PFSK-1 (cell line): ENCODE measurements around the gene TAF4.

Experiments used
- FOXP2 ChIP-seq: optimal IDR thresholded peaks from 2 replicates; pipeline ENCODE3; 2011; ENCODE audit warnings: borderline replicate concordance, control low read depth, inconsistent platforms; ENCODE audit not compliant: insufficient read depth; ENCODE audit errors: extremely low read length, extremely low read depth
- POLR2AphosphoS5 ChIP-seq: IDR thresholded peaks from 2 replicates; pipeline ENCODE4 v1.6.1; 2012; ENCODE audit warnings: low read depth, mild to moderate bottlenecking, control low read depth, low read length, moderate library complexity
- REST ChIP-seq, 2 experiments: IDR thresholded peaks; 2 replicates each; pipeline versions ENCODE4 v1.6.1 to v1.8.0; 2011 to 2012; ENCODE audit warnings: low read depth in 2 of 2, low read length in 2 of 2, control low read depth in 1 of 2, inconsistent platforms in 1 of 2, mild to moderate bottlenecking in 1 of 2, moderate library complexity in 1 of 2; ENCODE audit not compliant: insufficient read depth in 1 of 2
- SIN3A ChIP-seq: IDR thresholded peaks from 2 replicates; pipeline ENCODE4 v1.6.1; 2012; ENCODE audit warnings: mild to moderate bottlenecking, low read length, moderate library complexity, borderline replicate concordance; ENCODE audit not compliant: insufficient read depth
- TAF1 ChIP-seq: IDR thresholded peaks from 2 replicates; pipeline ENCODE4 v1.6.1; 2012; ENCODE audit warnings: low read length, control low read depth, borderline replicate concordance; ENCODE audit not compliant: insufficient read depth

TAF4 gene

GRCh38 chr20:61927193-61927825 lies 138.4 kb downstream of the TAF4 start:
- TF ChIP-seq REST (IDR thresholded peaks at IDR 0.05; ENCODE audit: insufficient read depth in 1 of 2, low read depth in 2 of 2, low read length in 2 of 2) (no peak), TAF1 (no peak), POLR2AphosphoS5 (no peak), FOXP2 (no peak), SIN3A (no peak)

GRCh38 chr20:61926796-61927192 lies 138.9 kb downstream of the TAF4 start:
- TF ChIP-seq TAF1 = no peak
- TF ChIP-seq FOXP2 = no peak
- TF ChIP-seq REST (IDR thresholded peaks at IDR 0.05; ENCODE audit: insufficient read depth in 1 of 2, low read depth in 2 of 2, low read length in 2 of 2) = no peak

GRCh38 chr20:61926253-61926613 lies 139.4 kb downstream of the TAF4 start:
- TF ChIP-seq FOXP2 = no peak

- TF ChIP-seq REST (IDR thresholded peaks at IDR 0.05; ENCODE audit: insufficient read depth in 1 of 2, low read depth in 2 of 2, low read length in 2 of 2) = no peak
- no peak for TF ChIP-seq TAF1
- no peak for TF ChIP-seq POLR2AphosphoS5
- no peak for TF ChIP-seq SIN3A
- no peak for TF ChIP-seq FOXP2
These were observed 140.0 kb downstream of the TAF4 start for GRCh38 chr20:61925555-61926252.

GRCh38 chr20:61924858-61925554 lies 140.7 kb downstream of the TAF4 start:
- TF ChIP-seq POLR2AphosphoS5 (no peak), FOXP2 (no peak), SIN3A (no peak)
